Neural progenitor cell (in vitro differentiated cells): Measurements from ENCODE around the gene CHRM4. TPM values are rescaled to one million over a fixed set of nuclear protein-coding genes. Genes with fewer than 3 reads are reported as not detected.

Experiments used
- DNase-seq: peaks from one replicate; pipeline ENCODE4 v3.0.0-alpha.2; 2016; ENCODE audit warnings: low spot score
- H2AFZ ChIP-seq: fragments of 200-600 bp; sonication (generic); replicated peaks from 2 replicates; pipeline ENCODE4 v1.6.1; 2016; ENCODE audit warnings: antibody characterized with exemption
- H3F3A ChIP-seq: fragments of 200-600 bp; sonication (generic); 2 replicates; pipeline ENCODE4 v1.6.1; 2016; ENCODE audit warnings: antibody characterized with exemption, low read depth
- H3K27ac ChIP-seq: fragments of 200-600 bp; sonication (generic); 2 replicates; pipeline ENCODE4 v1.5.1; 2016; ENCODE audit warnings: mild to moderate bottlenecking
- H3K27me3 ChIP-seq: fragments of 200-600 bp; sonication (generic); 2 replicates; pipeline ENCODE4 v1.6.1; 2016; ENCODE audit warnings: mild to moderate bottlenecking, moderate library complexity
- H3K36me3 ChIP-seq: fragments of 200-600 bp; sonication (generic); 2 replicates; pipeline ENCODE4 v1.5.1; 2016
- H3K4me1 ChIP-seq: fragments of 200-600 bp; sonication (generic); 2 replicates; pipeline ENCODE4 v1.6.1; 2016; ENCODE audit warnings: mixed run types
- H3K4me2 ChIP-seq: fragments of 200-600 bp; sonication (generic); 2 replicates; pipeline ENCODE4 v1.6.1; 2016
- H3K4me3 ChIP-seq: fragments of 200-600 bp; sonication (generic); 2 replicates; pipeline ENCODE4 v1.5.1; 2016
- H3K79me2 ChIP-seq: fragments of 200-600 bp; sonication (generic); 2 replicates; pipeline ENCODE4 v1.6.1; 2016; ENCODE audit warnings: low read depth
- H3K9ac ChIP-seq: fragments of 200-600 bp; sonication (generic); 2 replicates; pipeline ENCODE4 v1.6.1; 2016
- H3K9me3 ChIP-seq: fragments of 200-600 bp; sonication (generic); 2 replicates; pipeline ENCODE4 v1.5.1; 2016; ENCODE audit warnings: low read depth
- H4K20me1 ChIP-seq: fragments of 200-600 bp; sonication (generic); 2 replicates; pipeline ENCODE4 v1.6.1; 2016; ENCODE audit warnings: low read depth
- H3K27ac Mint-ChIP-seq: 3 replicates; pipeline ENCODE4 v1.8.0; 2021; ENCODE audit warnings: mixed read lengths
- H3K27me3 Mint-ChIP-seq: 2 replicates; pipeline ENCODE4 v1.8.0; 2022; ENCODE audit warnings: low read depth, mild to moderate bottlenecking, inconsistent platforms, moderate library complexity, mixed read lengths; ENCODE audit not compliant: insufficient read depth
- H3K36me3 Mint-ChIP-seq: 3 replicates; pipeline ENCODE4 v1.8.0; 2021; ENCODE audit warnings: mixed read lengths
- H3K4me1 Mint-ChIP-seq: 3 replicates; pipeline ENCODE4 v1.8.0; 2021; ENCODE audit warnings: mixed read lengths
- H3K4me3 Mint-ChIP-seq: 3 replicates; pipeline ENCODE4 v1.8.0; 2021; ENCODE audit warnings: mild to moderate bottlenecking, moderate library complexity, mixed read lengths
- H3K9me3 Mint-ChIP-seq: 3 replicates; pipeline ENCODE4 v1.8.0; 2020; ENCODE audit warnings: mixed read lengths
- EZH2 ChIP-seq: fragments of 200-600 bp; sonication (generic); IDR thresholded peaks from 2 replicates; pipeline ENCODE4 v1.6.1; 2017; ENCODE audit warnings: antibody characterized with exemption, mild to moderate bottlenecking, moderate library complexity
- EZH2phosphoT487 ChIP-seq: fragments of 200-600 bp; sonication (generic); IDR thresholded peaks from 2 replicates; pipeline ENCODE4 v1.6.1; 2017; ENCODE audit warnings: antibody characterized with exemption
- total RNA-seq: library from RNA; depleted of rRNA; stranded (reverse); fragments of >200 nt; gene quantifications from 2 replicates; pipeline ENCODE4 v1.2.3, GENCODE V29; 2015; ENCODE audit warnings: low replicate concordance
- TF ChIP-seq, protein P1 (sequence below): fragments of 200-600 bp; sonication (generic); IDR thresholded peaks from 2 replicates; pipeline ENCODE4 v1.5.1; 2017; ENCODE audit warnings: antibody characterized with exemption, mild to moderate bottlenecking

The CHRM4 gene
- total RNA-seq, 1 donor from 2014 or later: not detected

DNA sequence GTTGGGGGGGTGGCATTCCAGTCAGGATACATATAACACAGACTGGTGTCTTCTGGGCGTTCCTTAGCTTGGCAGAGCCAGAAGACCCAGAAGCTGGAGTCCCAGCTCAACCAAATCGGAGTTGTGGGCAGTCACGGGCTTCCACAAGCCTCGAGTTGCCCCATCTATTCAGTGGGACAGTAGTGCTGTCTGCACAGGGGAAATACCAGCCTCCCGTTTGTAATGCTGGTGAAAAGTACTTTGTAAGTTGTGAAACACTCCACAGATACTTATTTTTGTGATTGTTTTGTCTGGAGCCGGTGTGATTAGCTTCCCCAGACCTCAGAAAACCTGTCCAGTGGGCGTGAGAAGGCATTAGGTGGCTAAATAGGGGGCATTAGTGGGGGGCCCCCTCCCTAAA is 30.7 kb downstream of the CHRM4 start:
- Histone ChIP-seq H3K4me3 (no peak overlapping the region), H3K9ac (peak overlapping the region; percentile 37), H3K4me2 (no peak overlapping the region), H3K27ac (no peak overlapping the region), H3K9me3 (no peaks in the 10 kb centered on the region), H4K20me1 (peaks cover 61% of the 10 kb centered on the region), H3K4me1 (peaks cover 47% of the 10 kb centered on the region), H3K79me2 (peaks cover 56% of the 10 kb centered on the region), H3F3A (peaks cover 8% of the 10 kb centered on the region), H3K36me3 (no peaks in the 10 kb centered on the region), H2AFZ (no peak overlapping the region), H3K27me3 (no peaks in the 10 kb centered on the region)
- Mint-ChIP-seq H3K36me3 (no peaks in the 10 kb centered on the region), H3K27ac (peak overlapping the region; percentile 51), H3K4me3 (no peak overlapping the region), H3K27me3 (peaks cover 10% of the 10 kb centered on the region), H3K9me3 (no peaks in the 10 kb centered on the region), H3K4me1 (peaks cover 48% of the 10 kb centered on the region)
- no peak for TF ChIP-seq EZH2phosphoT487
- TF ChIP-seq EZH2: no peak
- TF ChIP-seq, protein P1, sequence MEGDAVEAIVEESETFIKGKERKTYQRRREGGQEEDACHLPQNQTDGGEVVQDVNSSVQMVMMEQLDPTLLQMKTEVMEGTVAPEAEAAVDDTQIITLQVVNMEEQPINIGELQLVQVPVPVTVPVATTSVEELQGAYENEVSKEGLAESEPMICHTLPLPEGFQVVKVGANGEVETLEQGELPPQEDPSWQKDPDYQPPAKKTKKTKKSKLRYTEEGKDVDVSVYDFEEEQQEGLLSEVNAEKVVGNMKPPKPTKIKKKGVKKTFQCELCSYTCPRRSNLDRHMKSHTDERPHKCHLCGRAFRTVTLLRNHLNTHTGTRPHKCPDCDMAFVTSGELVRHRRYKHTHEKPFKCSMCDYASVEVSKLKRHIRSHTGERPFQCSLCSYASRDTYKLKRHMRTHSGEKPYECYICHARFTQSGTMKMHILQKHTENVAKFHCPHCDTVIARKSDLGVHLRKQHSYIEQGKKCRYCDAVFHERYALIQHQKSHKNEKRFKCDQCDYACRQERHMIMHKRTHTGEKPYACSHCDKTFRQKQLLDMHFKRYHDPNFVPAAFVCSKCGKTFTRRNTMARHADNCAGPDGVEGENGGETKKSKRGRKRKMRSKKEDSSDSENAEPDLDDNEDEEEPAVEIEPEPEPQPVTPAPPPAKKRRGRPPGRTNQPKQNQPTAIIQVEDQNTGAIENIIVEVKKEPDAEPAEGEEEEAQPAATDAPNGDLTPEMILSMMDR: no peak
- DNase-seq: no peak

DNA sequence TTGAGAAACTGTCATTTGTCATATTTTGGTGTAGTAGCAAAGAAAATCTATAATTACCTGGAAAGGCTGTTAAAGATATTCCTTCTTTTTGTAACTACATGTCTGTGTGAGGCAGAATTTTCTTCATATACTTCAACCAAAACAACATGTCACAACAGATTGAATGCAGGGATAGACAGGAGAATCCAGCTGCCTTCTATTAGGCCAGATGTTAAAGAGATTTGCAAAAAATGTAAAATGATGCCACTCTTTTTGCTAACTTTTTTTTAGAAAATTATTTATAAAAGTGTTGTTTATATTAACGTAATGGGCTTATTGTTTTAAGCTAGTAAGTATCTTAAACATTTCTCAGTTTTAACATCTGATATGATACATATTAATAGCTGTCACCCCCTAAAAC is 31.6 kb downstream of the CHRM4 start:
- Histone ChIP-seq H3K9ac (no peak overlapping the region), H3K36me3 (no peaks in the 10 kb centered on the region), H3K27me3 (no peaks in the 10 kb centered on the region), H4K20me1 (peaks cover 52% of the 10 kb centered on the region), H3K4me3 (no peak overlapping the region), H3K4me1 (peaks cover 40% of the 10 kb centered on the region), H3K4me2 (no peak overlapping the region), H3K9me3 (no peaks in the 10 kb centered on the region), H3F3A (peaks cover 14% of the 10 kb centered on the region), H2AFZ (no peak overlapping the region), H3K27ac (no peak overlapping the region), H3K79me2 (peaks cover 63% of the 10 kb centered on the region)
- DNase-seq: no peak
- TF ChIP-seq, protein P1: no peak
- no peak for TF ChIP-seq EZH2
- H3K4me1 Mint-ChIP-seq: peaks cover 40% of the 10 kb centered on the region
- no peaks in the 10 kb centered on the region for H3K9me3 Mint-ChIP-seq
- H3K4me3 Mint-ChIP-seq: no peak overlapping the region
- H3K36me3 Mint-ChIP-seq: no peaks in the 10 kb centered on the region
- H3K27ac Mint-ChIP-seq: no peak overlapping the region
- H3K27me3 Mint-ChIP-seq: peaks cover 11% of the 10 kb centered on the region

DNA sequence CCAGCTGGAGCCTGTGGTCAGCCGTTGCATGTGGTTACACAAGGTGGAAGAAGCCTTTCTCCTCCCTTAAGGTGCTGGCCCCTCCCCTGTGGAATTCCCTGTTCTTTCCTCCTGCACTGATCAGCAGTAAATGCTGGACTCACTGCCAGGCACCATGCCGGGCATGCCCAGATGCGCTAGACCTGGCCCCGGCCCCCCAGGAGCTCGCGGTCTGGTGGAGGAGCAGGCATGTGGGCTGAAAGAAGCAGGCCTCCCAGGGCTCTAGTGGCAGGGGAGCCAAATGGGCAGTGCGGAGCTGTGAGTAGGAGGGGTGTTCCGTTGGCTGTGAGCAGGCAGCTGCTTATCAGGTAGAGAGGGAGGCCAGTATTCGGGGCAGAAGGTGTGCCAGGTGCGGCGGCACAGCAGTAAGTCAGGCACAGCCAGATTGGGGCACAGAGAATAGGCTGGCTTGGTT is 34.1 kb downstream of the CHRM4 start:
- no peaks in the 10 kb centered on the region for H3K36me3 Mint-ChIP-seq
- no peaks in the 10 kb centered on the region for H3K9me3 Mint-ChIP-seq
- Histone ChIP-seq H2AFZ (no peak overlapping the region), H3K9ac (no peak overlapping the region), H3K27me3 (no peaks in the 10 kb centered on the region), H3K9me3 (no peaks in the 10 kb centered on the region), H3K36me3 (no peaks in the 10 kb centered on the region), H3K4me3 (no peak overlapping the region), H3K27ac (no peak overlapping the region), H3F3A (peaks cover 17% of the 10 kb centered on the region), H4K20me1 (peaks cover 39% of the 10 kb centered on the region), H3K4me1 (peaks cover 38% of the 10 kb centered on the region), H3K4me2 (no peak overlapping the region), H3K79me2 (peaks cover 83% of the 10 kb centered on the region)
- H3K4me3 Mint-ChIP-seq: no peak overlapping the region
- H3K27ac Mint-ChIP-seq: no peak overlapping the region
- H3K27me3 Mint-ChIP-seq: peaks cover 9% of the 10 kb centered on the region
- TF ChIP-seq EZH2: no peak
- no peak for TF ChIP-seq EZH2phosphoT487
- TF ChIP-seq, protein P1: no peak
- DNase-seq: no peak
- H3K4me1 Mint-ChIP-seq: peaks cover 46% of the 10 kb centered on the region
